ENCODE results near the gene BRME1.

Gene BRME1

GRCh38 chr19:13885826-13886365 lies 20.0 kb downstream of the BRME1 start:
- no peak for DNase-seq

- DNase-seq: no peak
Observed at GRCh38 chr19:13884726-13885591, 21.0 kb downstream of the BRME1 start.

- DNase-seq: no peak
Observed at GRCh38 chr19:13883516-13884064, 22.3 kb downstream of the BRME1 start.

GRCh38 chr19:13882836-13883235 lies 23.1 kb downstream of the BRME1 start:
- no peak for DNase-seq

- DNase-seq: no peak
Observed at GRCh38 chr19:13882419-13882795, 23.5 kb downstream of the BRME1 start.

- no peak for DNase-seq
Observed at GRCh38 chr19:13881692-13882418, 24.1 kb downstream of the BRME1 start.

GRCh38 chr19:13881251-13881691 lies 24.6 kb downstream of the BRME1 start:
- no peak for DNase-seq

GRCh38 chr19:13880059-13881043 lies 25.6 kb downstream of the BRME1 start:
- peak; percentile 82 for DNase-seq

- DNase-seq: no peak
Observed at GRCh38 chr19:13877303-13877702, 28.6 kb downstream of the BRME1 start.

GRCh38 chr19:13876834-13877233 lies 29.1 kb downstream of the BRME1 start, which contains the start of gene NANOS3:
Gene NANOS3, plus strand, starts transcription at chr19:13877134. Its CDS starts 115 bp downstream, at chr19:13877249.
- DNase-seq: no peak

GRCh38 chr19:13875824-13876223 lies 30.1 kb downstream of the BRME1 start:
- no peak for DNase-seq

- no peak for DNase-seq
Observed at GRCh38 chr19:13873834-13874515, 31.9 kb downstream of the BRME1 start.

- DNase-seq: no peak
Observed at GRCh38 chr19:13872695-13873389, 33.1 kb downstream of the BRME1 start.

- DNase-seq: no peak
Observed at GRCh38 chr19:13872339-13872694, 33.6 kb downstream of the BRME1 start.

GRCh38 chr19:13870873-13871272 lies 35.0 kb downstream of the BRME1 start:
- DNase-seq: no peak

GRCh38 chr19:13869281-13869680 lies 36.6 kb downstream of the BRME1 start:
- DNase-seq: no peak

GRCh38 chr19:13868663-13869062 lies 37.3 kb downstream of the BRME1 start:
- no peak for DNase-seq

GRCh38 chr19:13866463-13867046 lies 39.4 kb downstream of the BRME1 start:
- no peak for DNase-seq

- DNase-seq: no peak
Observed at GRCh38 chr19:13865571-13866462, 40.1 kb downstream of the BRME1 start.
